HG03025 (cell line): ENCODE results near the gene MAPK13.
"Not testable (repeated sequence)": the region's sequence is repeated elsewhere in the genome, so short reads cannot be mapped to it uniquely, and the experiment has no call there.

Experiments
- ATAC-seq: cut with Tn5 transposase; IDR thresholded peaks from one replicate; pipeline ENCODE4 v1.9.1; 2021; ENCODE audit warnings: mild to moderate bottlenecking, moderate library complexity; ENCODE audit not compliant: unreplicated experiment, low FRiP score

Gene MAPK13

GRCh38 chr6:36126553-36127458 lies 3.5 kb upstream of the MAPK13 start:
- ATAC-seq = no peak

DNA sequence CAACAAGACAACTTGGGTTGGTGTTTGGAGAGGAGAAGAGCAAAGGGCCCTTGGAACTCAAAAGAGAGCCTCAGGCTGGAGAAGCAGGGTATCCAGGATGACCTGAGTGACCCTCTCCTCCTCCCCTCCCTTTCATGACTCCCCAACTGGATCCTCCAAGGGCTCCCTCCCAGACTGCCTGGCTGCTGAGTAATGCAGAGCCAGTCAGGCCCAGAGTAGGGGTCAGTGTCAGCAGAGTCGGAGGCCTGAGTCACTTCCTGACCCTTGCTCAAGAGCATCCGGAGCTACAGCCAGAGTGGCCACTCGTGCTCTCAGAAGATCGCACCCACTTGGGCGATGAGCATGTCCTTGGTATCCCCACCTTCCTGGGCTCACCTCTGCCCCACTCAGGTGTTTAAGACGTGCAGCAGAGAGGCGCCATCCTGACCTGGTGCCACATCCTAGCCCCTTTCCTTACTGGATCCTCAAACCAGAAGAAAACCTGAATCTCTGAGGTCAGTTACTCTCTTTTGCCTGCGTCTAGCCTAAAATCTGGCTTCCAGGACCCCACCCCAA lies 2.8 kb upstream of the MAPK13 start:
- no peak for ATAC-seq

- ATAC-seq = no peak
Measured at GRCh38 chr6:36128073-36128472, 2.2 kb upstream of the MAPK13 start.

- ATAC-seq = no peak
Measured at GRCh38 chr6:36128793-36129192, 1.5 kb upstream of the MAPK13 start.

DNA sequence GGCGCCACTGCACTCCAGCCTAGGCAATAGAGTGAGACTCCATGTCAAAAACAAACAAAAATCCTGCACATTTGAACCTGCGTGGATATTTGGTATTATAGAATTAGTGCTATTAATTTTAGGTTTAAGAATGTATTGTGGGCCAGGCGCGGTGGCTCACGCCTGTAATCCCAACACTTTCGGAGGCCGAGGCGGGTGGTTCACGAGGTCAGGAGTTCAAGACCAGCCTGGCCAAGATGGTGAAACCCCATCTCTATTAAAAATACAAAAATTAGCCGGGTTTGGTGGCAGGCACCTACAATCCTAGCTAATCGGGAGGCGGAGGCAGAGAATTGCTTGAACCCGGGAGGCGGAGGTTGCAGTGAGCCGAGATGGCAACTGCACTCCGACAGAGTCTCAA lies 979 bp upstream of the MAPK13 start:
- not testable (repeated sequence) for ATAC-seq

DNA sequence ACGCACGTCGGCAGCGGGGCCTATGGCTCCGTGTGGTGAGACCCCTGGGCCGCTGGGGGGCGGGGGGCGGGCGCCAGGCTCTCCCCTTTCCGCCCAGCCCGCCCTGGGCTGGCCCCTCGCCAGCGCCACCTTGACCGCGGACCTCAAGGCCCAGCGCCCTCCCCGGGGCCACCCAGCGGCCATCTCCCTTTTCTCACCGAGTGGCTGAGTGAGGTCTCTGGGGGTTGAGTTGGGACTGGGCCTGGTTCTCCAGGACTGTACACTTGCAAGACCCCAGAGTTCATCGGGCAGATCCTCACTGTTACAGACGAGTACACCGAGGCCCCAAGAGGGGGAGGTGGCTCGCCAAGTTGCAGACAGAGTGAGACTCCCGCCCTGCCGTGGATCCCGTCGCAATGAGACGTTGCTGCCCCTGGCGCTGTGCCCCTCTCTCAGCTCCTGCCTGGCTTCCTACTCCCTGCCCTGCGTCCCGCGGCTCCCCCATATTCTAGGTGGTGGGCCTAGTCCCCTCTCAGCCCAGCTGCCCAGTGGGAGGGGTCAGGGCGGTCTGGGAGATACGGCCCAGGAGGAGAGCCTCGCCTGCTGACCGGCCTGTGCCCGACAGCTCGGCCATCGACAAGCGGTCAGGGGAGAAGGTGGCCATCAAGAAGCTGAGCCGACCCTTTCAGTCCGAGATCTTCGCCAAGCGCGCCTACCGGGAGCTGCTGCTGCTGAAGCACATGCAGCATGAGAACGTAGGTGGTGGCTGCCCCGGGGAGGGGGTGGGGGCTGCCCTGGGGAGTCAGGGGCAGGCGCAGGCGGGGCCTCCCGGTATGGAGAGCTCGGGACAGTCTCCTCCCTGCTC lies 576 bp downstream of the MAPK13 start:
- peak; percentile 24 for ATAC-seq

- peak; percentile 83 for ATAC-seq
Measured at GRCh38 chr6:36131511-36132245, 1.4 kb downstream of the MAPK13 start.

DNA sequence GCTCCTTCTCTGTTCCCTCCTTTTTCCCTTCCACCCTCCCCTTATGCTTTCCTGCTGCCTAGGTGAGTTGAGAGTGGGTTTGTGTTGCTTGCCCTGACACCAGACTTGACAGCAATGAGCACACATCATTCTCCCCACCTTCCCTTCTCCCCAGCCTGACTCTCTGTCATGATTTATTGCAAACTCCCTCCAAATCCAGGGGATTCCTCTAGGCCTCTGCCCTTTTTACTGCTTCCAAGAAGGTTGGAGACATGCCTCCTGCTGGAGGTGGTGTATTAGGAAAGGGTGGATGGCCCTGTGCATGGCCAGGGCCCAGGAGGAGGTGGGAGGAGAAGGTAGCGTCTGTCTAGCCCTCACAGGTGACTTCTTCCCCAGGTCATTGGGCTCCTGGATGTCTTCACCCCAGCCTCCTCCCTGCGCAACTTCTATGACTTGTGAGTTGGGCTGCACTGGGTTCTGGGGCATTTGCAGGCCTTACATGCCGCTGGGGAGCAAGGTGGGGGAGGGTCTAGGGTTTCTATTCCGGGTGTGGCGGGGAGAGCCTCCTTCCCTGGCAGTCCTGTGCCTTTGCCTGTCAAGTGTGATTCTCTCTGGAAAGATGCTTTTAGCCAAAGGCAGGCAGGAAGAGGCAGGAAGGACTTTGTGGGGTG lies 2.1 kb downstream of the MAPK13 start:
- ATAC-seq = no peak

GRCh38 chr6:36133148-36133547 lies 2.8 kb downstream of the MAPK13 start:
- no peak for ATAC-seq

DNA sequence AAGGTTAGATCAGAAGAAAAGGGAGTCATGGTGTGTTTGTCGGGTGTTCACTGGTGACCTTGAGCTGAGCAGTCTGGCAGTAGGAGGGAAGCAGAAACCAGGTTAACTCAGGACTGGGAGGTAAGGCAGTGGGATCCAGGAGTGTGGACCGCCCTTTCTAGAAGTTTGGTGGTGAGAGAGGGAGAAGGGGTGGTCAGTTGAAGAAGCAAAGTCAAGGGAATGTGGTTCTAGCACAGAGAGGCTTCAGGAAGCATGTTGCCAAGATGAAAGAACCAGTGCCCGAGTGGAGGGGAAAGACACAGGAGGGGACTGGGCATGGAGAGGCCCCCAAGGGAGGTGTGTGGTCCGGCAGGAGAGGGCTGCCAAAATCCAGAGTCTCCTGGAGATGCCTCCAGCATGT lies 3.6 kb downstream of the MAPK13 start:
- no peak for ATAC-seq

- ATAC-seq = no peak
Measured at GRCh38 chr6:36135053-36135731, 4.9 kb downstream of the MAPK13 start.

DNA sequence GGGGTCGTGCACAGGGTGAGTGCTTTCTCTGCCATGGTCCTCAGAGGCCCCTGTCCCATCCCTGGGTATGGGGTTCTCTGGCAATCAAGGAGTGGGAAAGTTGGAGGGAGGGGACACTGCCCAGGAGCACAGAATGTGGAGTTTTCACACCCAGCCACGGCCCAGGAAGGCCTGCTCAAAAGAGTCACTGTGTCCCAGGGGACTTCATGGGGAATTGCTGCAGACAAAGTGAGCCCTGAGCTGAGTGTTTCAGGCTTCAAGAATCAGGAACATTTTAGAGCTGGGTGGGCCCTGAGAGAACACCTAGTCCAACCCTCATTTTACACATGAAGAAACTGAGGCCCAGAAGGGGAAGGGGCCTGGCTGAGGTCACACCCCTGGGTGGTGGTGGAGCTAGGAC lies 5.7 kb downstream of the MAPK13 start:
- no peak for ATAC-seq

GRCh38 chr6:36136551-36136950 lies 6.2 kb downstream of the MAPK13 start:
- ATAC-seq = no peak

- no peak for ATAC-seq
Measured at GRCh38 chr6:36138667-36139066, 8.4 kb downstream of the MAPK13 start.

- ATAC-seq = no peak
Measured at GRCh38 chr6:36139431-36139830, 9.1 kb downstream of the MAPK13 start.

- no peak for ATAC-seq
Measured at GRCh38 chr6:36139991-36140710, 9.8 kb downstream of the MAPK13 start.

- no peak for ATAC-seq
Measured at GRCh38 chr6:36141091-36141490, 10.8 kb downstream of the MAPK13 start.

GRCh38 chr6:36141961-36142360 lies 11.6 kb downstream of the MAPK13 start:
- ATAC-seq = no peak
